ENCODE results near the gene CCN5.
"Not testable (repeated sequence)": the region's sequence is repeated elsewhere in the genome, so short reads cannot be mapped to it uniquely, and the experiment has no call there.

CCN5 gene

DNA sequence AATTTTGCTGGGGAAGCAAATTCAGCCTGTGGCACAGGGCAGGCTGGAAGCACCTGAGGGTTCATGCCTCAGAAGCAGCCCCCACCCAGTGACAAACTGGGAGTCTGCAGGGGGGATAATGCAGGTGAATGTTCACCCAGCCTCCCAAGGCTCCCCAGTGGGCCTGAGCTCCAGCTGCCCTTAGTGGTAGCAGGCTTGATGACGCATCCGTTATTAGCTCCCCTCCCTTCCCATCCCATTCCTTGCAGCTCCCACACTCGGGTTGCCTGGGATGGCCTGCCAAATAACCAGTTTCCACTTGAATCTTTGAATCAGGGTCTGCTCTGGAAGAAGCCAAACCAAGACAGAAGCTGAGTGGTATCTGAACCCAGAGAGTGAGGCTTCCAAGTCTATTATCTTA is 46.3 kb downstream of the CCN5 start:
- no peak for DNase-seq

- DNase-seq = no peak
Measured at GRCh38 chr20:44762466-44763140, 47.4 kb downstream of the CCN5 start.

DNA sequence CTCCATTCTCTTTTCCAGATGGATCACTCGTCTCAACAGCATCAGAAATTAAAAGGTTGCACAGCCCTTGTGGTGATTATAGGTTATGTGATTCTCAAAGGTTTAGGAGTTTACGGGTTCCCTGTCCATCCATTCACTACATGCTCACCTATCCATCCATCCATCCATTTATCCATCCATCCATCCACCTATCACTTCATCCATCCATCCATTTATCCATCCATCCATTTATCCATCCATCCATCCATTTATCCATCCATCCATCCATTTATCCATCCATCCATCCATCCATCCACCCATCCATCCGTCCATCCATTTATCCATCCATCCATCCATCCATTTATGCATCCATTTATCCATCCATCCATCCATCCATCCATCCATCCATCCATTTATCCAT is 48.6 kb downstream of the CCN5 start:
- not testable (repeated sequence) for DNase-seq

DNA sequence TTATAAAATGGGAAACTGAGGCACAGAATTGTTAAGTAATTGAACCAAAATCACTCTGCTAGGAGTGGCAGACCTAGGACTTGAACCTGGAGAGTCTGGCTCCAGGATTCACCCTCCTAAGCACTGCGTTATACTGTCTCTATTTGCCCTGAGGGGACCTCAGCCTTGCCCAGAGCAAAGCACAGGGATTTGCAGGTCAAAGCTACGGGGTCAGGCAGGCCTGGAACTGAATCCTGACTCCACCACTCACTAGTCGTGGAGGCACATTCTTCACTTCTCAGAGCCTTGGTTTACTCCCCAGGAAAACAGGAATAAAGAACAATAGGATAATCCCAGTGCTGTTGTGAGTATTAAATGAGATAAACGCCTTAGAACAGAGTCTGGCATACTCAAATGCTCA is 49.9 kb downstream of the CCN5 start:
- no peak for DNase-seq

- no peak for DNase-seq
Measured at GRCh38 chr20:44765701-44766347, 50.7 kb downstream of the CCN5 start.

DNA sequence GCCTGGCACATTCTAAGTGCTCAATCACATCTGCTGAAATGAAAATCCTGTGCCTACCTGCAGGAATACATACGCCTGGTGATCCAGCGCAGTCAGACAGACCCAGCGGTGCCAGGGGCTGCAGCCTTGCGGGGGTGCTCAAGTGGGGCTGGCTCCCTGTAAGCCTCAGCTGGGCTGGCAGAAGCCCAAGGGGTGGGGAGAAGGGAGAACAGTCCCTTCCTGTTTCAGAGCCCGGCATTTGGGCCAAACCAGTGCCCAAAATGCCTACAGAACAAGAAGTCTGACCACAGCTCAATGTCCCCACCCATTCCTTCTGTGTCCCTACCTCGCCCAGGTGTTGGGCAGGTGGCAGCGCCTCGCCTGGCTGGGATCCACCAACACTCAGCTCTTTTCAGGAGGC is 53.1 kb downstream of the CCN5 start:
- no peak for DNase-seq

DNA sequence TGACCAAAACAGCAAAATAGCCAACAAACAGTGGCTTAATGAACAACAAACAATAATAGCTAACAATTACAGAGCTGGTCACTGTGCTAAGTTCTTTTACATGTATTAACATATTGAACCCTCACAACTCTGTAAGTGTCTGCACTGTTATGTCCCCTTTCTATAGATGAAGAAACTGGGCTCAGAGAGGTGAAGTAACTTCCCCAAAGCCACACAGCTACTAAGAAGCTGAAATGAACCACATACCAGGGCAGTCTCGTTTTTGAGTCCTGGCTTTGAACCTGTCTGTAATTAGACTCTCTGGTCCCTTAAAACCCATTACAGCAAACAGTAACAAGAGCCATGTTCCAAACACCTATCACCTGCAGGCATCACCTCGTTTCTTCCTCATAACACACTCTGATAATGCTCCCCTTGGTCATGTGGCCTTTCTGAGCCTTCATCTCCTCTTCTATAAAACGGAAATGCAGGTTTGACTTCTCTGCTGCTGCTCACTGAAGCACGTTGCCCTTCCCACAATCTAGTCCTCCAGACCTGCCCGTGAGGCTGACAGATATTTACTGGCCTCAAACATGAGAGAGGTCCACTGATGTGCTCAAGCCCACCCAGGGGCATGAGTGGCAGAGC is 53.8 kb downstream of the CCN5 start:
- DNase-seq = no peak

DNA sequence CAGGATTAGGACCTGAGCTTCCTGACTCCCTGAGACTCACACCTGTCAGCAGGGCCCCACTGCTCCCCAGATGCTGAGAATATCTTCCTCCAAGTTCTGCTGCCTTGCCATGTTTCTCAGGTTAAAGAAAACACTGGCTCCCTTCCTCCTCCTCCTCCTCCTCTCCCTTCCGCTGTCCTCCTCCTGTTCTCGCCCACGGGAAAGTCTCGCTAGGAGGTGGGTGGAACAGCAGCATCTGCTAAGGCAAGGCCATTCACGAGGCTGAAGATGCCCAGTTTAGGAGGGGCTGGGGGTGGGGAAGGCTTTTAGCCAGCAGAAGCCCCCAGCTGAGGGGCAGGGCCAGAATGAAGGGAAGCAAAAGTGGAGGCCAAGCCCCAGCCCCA is 54.3 kb downstream of the CCN5 start:
- no peak for DNase-seq

DNA sequence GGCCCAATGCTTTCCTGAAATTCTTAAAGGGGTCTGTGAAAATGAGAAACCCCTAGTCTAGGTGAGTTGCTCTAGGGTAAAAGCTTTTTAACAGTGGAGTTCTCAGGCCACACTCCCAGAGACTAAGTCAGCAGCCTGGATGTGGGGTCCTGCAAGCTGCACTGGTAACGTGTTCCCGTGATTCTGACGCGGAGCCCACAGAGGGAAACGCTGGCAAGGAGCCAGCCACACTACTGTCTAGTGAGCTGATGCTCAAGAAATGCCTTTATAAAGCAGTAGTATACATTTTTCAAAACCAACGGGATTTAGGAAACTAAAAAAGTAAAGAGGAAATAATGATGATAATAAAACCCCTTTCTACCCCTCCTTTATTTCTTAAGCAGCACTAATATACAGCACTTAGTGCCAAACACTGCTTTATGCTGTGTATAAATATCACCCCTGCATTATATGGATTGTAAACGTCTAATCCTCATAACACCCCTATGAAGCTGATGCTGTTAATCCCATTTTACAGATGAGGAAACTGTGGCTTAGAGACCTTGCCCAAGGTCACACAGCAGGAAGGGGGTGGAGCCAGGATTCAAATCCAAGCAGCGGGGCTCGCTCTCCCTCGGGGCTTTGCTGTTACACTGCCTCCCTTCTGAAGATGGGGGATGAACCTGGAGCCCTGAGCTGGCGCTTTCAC is 55.5 kb downstream of the CCN5 start:
- no peak for DNase-seq

- no peak for DNase-seq
Measured at GRCh38 chr20:44771172-44771535, 56.0 kb downstream of the CCN5 start.

GRCh38 chr20:44772636-44773035 is 57.5 kb downstream of the CCN5 start:
- DNase-seq = no peak

DNA sequence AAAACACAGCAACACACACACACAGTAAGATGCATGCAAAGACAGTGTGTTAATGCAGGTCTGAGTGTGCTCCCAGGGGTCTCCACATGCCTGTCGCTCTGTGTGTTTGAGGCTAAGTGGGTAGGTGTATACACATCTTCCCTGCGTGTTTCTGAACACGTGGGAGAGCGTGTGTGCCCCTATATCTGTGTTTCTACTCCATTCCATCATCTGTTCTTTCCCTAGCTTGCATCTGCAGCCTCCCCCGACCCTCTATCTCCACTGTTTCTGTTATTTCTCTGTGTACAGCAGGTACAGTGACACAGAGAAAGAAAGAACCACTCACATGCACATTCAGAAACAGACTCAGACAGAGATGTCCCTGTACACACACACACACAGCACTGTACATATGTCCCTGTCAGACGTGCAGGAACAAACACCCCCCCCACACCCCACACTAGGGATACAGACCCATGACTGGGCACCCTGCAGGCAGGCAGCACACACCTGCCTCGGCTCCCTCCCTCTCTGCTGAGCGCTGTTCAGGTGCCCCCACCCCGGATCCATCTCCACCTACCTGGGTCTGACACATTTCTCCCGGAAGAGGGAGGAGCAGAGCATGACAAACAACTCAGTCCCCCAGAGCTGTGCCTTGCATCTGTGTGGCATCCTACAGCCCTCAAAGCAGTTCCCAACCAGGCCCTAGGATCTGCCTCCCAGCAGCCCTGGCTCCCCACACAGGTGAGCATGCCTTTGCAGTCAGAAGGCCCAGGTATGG is 58.1 kb downstream of the CCN5 start:
- no peak for DNase-seq

GRCh38 chr20:44776980-44777379 is 61.8 kb downstream of the CCN5 start:
- DNase-seq = no peak

Data from GOT3 (cell line).